ENCODE results near the gene RFX8. TPM values are rescaled to one million over a fixed set of nuclear protein-coding genes. Genes with fewer than 3 reads are reported as not detected.
"Not testable (repeated sequence)": the region's sequence is repeated elsewhere in the genome, so short reads cannot be mapped to it uniquely, and the experiment has no call there.

Gene RFX8
- total RNA-seq, 1 experiment from 2014 or later = not detected

- CTCF ChIA-PET = no interaction called here
- peaks cover 7% of the 10 kb centered on the region for H3K9me3 Mint-ChIP-seq (ENCODE audit: low read depth, unreplicated experiment)
- DNase-seq = no peak
- no peak overlapping the region for H3K4me3 Mint-ChIP-seq (ENCODE audit: low read depth, unreplicated experiment)
- H3K4me1 Mint-ChIP-seq (ENCODE audit: low read depth, unreplicated experiment) = peaks cover 30% of the 10 kb centered on the region
- no TSS peak for BruUV-seq (replicated peaks)
- no peak overlapping the region for H3K27ac Mint-ChIP-seq (ENCODE audit: unreplicated experiment)
- H3K27me3 Mint-ChIP-seq (ENCODE audit: unreplicated experiment) = no peaks in the 10 kb centered on the region
- peaks cover 5% of the 10 kb centered on the region for H3K36me3 Mint-ChIP-seq (ENCODE audit: insufficient read depth, unreplicated experiment)
- TF ChIP-seq, protein P1, sequence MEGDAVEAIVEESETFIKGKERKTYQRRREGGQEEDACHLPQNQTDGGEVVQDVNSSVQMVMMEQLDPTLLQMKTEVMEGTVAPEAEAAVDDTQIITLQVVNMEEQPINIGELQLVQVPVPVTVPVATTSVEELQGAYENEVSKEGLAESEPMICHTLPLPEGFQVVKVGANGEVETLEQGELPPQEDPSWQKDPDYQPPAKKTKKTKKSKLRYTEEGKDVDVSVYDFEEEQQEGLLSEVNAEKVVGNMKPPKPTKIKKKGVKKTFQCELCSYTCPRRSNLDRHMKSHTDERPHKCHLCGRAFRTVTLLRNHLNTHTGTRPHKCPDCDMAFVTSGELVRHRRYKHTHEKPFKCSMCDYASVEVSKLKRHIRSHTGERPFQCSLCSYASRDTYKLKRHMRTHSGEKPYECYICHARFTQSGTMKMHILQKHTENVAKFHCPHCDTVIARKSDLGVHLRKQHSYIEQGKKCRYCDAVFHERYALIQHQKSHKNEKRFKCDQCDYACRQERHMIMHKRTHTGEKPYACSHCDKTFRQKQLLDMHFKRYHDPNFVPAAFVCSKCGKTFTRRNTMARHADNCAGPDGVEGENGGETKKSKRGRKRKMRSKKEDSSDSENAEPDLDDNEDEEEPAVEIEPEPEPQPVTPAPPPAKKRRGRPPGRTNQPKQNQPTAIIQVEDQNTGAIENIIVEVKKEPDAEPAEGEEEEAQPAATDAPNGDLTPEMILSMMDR (IDR thresholded peaks at IDR 0.05; ENCODE audit: unreplicated experiment) = no peak
- intact Hi-C loops (cut with micrococcal nuclease; ENCODE audit: unreplicated experiment) = no loop called here
Measured at GRCh38 chr2:101512993-101513392, 38.1 kb upstream of the RFX8 start.

GRCh38 chr2:101511381-101511780, 36.5 kb upstream of the RFX8 start:
- H3K9me3 Mint-ChIP-seq (ENCODE audit: low read depth, unreplicated experiment) = peaks cover 2% of the 10 kb centered on the region
- peaks cover 14% of the 10 kb centered on the region for H3K4me1 Mint-ChIP-seq (ENCODE audit: low read depth, unreplicated experiment)
- peaks cover 5% of the 10 kb centered on the region for H3K36me3 Mint-ChIP-seq (ENCODE audit: insufficient read depth, unreplicated experiment)
- intact Hi-C loops (cut with micrococcal nuclease; ENCODE audit: unreplicated experiment) = no loop called here
- H3K27me3 Mint-ChIP-seq (ENCODE audit: unreplicated experiment) = no peaks in the 10 kb centered on the region
- CTCF ChIA-PET = no interaction called here
- H3K4me3 Mint-ChIP-seq (ENCODE audit: low read depth, unreplicated experiment) = no peak overlapping the region
- no peak overlapping the region for H3K27ac Mint-ChIP-seq (ENCODE audit: unreplicated experiment)
- TF ChIP-seq, protein P1 (IDR thresholded peaks at IDR 0.05; ENCODE audit: unreplicated experiment) = no peak
- no peak for DNase-seq
- no TSS peak for BruUV-seq (replicated peaks)

- no peaks in the 10 kb centered on the region for H3K36me3 Mint-ChIP-seq (ENCODE audit: insufficient read depth, unreplicated experiment)
- CTCF ChIA-PET = interaction anchor here (0.6 kb wide), 1 partner anchor 295 kb away, joined by 3 read pairs; no protein-coding TSS in a partner anchor
- peaks cover 2% of the 10 kb centered on the region for H3K9me3 Mint-ChIP-seq (ENCODE audit: low read depth, unreplicated experiment)
- intact Hi-C loops (cut with micrococcal nuclease; ENCODE audit: unreplicated experiment) = no loop called here
- no TSS peak for BruUV-seq (replicated peaks)
- TF ChIP-seq, protein P1 (IDR thresholded peaks at IDR 0.05; ENCODE audit: unreplicated experiment) = no peak
- no peak overlapping the region for H3K4me3 Mint-ChIP-seq (ENCODE audit: low read depth, unreplicated experiment)
- no peak for DNase-seq
- no peak overlapping the region for H3K27ac Mint-ChIP-seq (ENCODE audit: unreplicated experiment)
- H3K27me3 Mint-ChIP-seq (ENCODE audit: unreplicated experiment) = no peaks in the 10 kb centered on the region
- no peaks in the 10 kb centered on the region for H3K4me1 Mint-ChIP-seq (ENCODE audit: low read depth, unreplicated experiment)
Measured at GRCh38 chr2:101509499-101510284, 34.8 kb upstream of the RFX8 start.

DNA sequence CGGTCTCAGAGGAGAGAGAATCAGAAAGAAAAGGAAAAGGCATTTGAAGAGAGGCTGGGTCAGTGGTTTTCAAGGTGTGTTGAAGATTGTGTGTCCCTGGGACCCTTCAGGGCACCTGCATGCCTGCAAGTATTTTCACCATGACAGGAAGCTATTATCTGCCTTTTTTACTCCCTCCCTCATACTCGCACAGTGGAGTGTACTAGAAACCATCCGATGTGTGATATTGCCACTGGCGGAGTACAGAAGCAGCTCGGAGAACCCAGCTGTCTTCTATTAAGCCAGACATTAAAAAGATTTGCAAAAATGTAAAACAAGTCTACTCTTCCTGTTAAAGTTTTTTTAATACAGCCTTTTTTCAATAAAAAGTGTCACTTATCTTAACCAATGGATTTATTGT, 33.7 kb upstream of the RFX8 start:
- no peaks in the 10 kb centered on the region for H3K4me1 Mint-ChIP-seq (ENCODE audit: low read depth, unreplicated experiment)
- no peak overlapping the region for H3K27ac Mint-ChIP-seq (ENCODE audit: unreplicated experiment)
- no peak overlapping the region for H3K4me3 Mint-ChIP-seq (ENCODE audit: low read depth, unreplicated experiment)
- H3K9me3 Mint-ChIP-seq (ENCODE audit: low read depth, unreplicated experiment) = no peaks in the 10 kb centered on the region
- no peaks in the 10 kb centered on the region for H3K36me3 Mint-ChIP-seq (ENCODE audit: insufficient read depth, unreplicated experiment)
- BruUV-seq (replicated peaks) = no TSS peak
- TF ChIP-seq, protein P1 (IDR thresholded peaks at IDR 0.05; ENCODE audit: unreplicated experiment) = no peak
- intact Hi-C loops (cut with micrococcal nuclease; ENCODE audit: unreplicated experiment) = no loop called here
- H3K27me3 Mint-ChIP-seq (ENCODE audit: unreplicated experiment) = no peaks in the 10 kb centered on the region
- CTCF ChIA-PET = no interaction called here
- DNase-seq = no peak

DNA sequence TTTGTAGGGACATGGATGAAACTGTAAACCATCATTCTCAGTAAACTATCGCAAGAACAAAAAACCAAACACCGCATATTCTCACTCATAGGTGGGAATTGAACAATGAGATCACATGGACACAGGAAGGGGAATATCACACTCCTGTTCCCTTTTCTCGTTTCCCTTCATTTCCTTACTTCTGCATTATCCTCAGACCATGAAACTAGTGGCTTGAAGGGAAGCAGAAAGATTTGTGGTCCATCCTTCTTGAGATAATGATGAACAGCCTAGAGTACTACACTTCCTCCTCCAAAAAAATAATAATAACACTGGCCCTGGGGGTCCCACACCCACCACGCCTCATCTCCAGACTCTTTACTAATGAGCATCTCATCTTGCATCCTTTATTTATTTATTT, 30.4 kb upstream of the RFX8 start:
- H3K36me3 Mint-ChIP-seq (ENCODE audit: insufficient read depth, unreplicated experiment); H3K27ac Mint-ChIP-seq (ENCODE audit: unreplicated experiment); H3K4me3 Mint-ChIP-seq (ENCODE audit: low read depth, unreplicated experiment); DNase-seq; H3K4me1 Mint-ChIP-seq (ENCODE audit: low read depth, unreplicated experiment); CTCF ChIA-PET; H3K27me3 Mint-ChIP-seq (ENCODE audit: unreplicated experiment); BruUV-seq (replicated peaks); intact Hi-C loops (cut with micrococcal nuclease; ENCODE audit: unreplicated experiment); H3K9me3 Mint-ChIP-seq (ENCODE audit: low read depth, unreplicated experiment): not testable (repeated sequence)

GRCh38 chr2:101504744-101505143, 29.8 kb upstream of the RFX8 start:
- intact Hi-C loops (cut with micrococcal nuclease; ENCODE audit: unreplicated experiment); BruUV-seq (replicated peaks): not testable (repeated sequence)
- CTCF ChIA-PET = interaction anchor here (0.6 kb wide), 1 partner anchor 261 kb away, joined by 3 read pairs; no protein-coding TSS in a partner anchor

More at GRCh38 chr2:101504744-101505143, 29.8 kb upstream of the RFX8 start:
- H3K27me3 Mint-ChIP-seq (ENCODE audit: unreplicated experiment); H3K36me3 Mint-ChIP-seq (ENCODE audit: insufficient read depth, unreplicated experiment); H3K4me1 Mint-ChIP-seq (ENCODE audit: low read depth, unreplicated experiment); H3K9me3 Mint-ChIP-seq (ENCODE audit: low read depth, unreplicated experiment); DNase-seq; H3K27ac Mint-ChIP-seq (ENCODE audit: unreplicated experiment); H3K4me3 Mint-ChIP-seq (ENCODE audit: low read depth, unreplicated experiment): not testable (repeated sequence)
